Lower leg skin (tissue), 4 donors: ENCODE results near the gene MIPEP. TPM values are rescaled to one million over a fixed set of nuclear protein-coding genes. Genes with fewer than 3 reads are reported as not detected.

ENCODE experiments used
- DNase-seq, 2 donors: peaks; one replicate each; pipeline ENCODE4 v3.0.0-alpha.2; 2019; ENCODE audit warnings: low spot score in 2 of 2
- H3K4me3 ChIP-seq: fragments of 200-600 bp; sonication (generic); 2 replicates; pipeline ENCODE4 v1.5.1; 2017; ENCODE audit warnings: mild to moderate bottlenecking, low read depth; ENCODE audit not compliant: poor library complexity, severe bottlenecking
- CTCF ChIP-seq, 3 donors: fragments of 450-650 bp; IDR thresholded peaks; one replicate each; pipeline ENCODE4 v1.5.1; 2016; ENCODE audit warnings: antibody characterized with exemption in 3 of 3, mild to moderate bottlenecking in 3 of 3, moderate library complexity in 2 of 3
- POLR2A ChIP-seq, 2 donors: fragments of 450-650 bp; IDR thresholded peaks; one replicate each; pipeline ENCODE4 v1.6.1; 2016 to 2017; ENCODE audit warnings: antibody characterized with exemption in 2 of 2, mild to moderate bottlenecking in 1 of 2, moderate library complexity in 1 of 2
- whole genome bisulfite sequencing, 2 donors: methylation state at CpG; one replicate each; pipeline ENCODE4 v1.1.5; 2018; 5-methylcytosine and 5-hydroxymethylcytosine counted together
- intact Hi-C: fragments of 100-400 bp; cut with DNase I; formaldehyde crosslinking; loops from one replicate; pipeline ENCODE4 v1.15.0; 2023; ENCODE audit warnings: low total_unique reads
- total RNA-seq, 4 donors: library from RNA; depleted of rRNA; stranded (reverse); fragments of >200 nt; gene quantifications; one replicate each; pipeline ENCODE4 v1.1.0, GENCODE V29; 2016

Gene MIPEP
- total RNA-seq, 4 donors from 2014 or later = 22.8 to 50.4 (median 32.5) TPM

- intact Hi-C loops = no loop called here
- WGBS, 2 donors = 82 to 88% methylated on average over 12 to 20 of the region's 28 CpGs
- DNase-seq = no peak
- no peak overlapping the region for H3K4me3 ChIP-seq
- TF ChIP-seq CTCF (IDR thresholded peaks at IDR 0.05) (no peak), POLR2A (IDR thresholded peaks at IDR 0.05) (no peak)
Observed at GRCh38 chr13:23695196-23695595, 194.0 kb downstream of the MIPEP start.

- 61 to 65% methylated on average over 3 of the region's 3 CpGs for WGBS, 2 donors
Observed at GRCh38 chr13:23692816-23693215, 196.4 kb downstream of the MIPEP start.

GRCh38 chr13:23690668-23691067 lies 198.5 kb downstream of the MIPEP start:
- 77 to 86% methylated on average over 3 of the region's 3 CpGs for WGBS, 2 donors
- intact Hi-C loops = no loop called here

More at GRCh38 chr13:23692816-23693215, 196.4 kb downstream of the MIPEP start:
- no peak overlapping the region for H3K4me3 ChIP-seq
- no peak for DNase-seq
- intact Hi-C loops = no loop called here
- TF ChIP-seq POLR2A (IDR thresholded peaks at IDR 0.05) = no peak
- no peak for TF ChIP-seq CTCF (IDR thresholded peaks at IDR 0.05)

GRCh38 chr13:23688336-23688735 lies 200.9 kb downstream of the MIPEP start:
- WGBS, 2 donors = 74 to 81% methylated on average over 3 of the region's 3 CpGs
- no peak for DNase-seq
- intact Hi-C loops = no loop called here
- no peak for TF ChIP-seq CTCF (IDR thresholded peaks at IDR 0.05)
- TF ChIP-seq POLR2A (IDR thresholded peaks at IDR 0.05) = no peak
- H3K4me3 ChIP-seq = no peak overlapping the region

More at GRCh38 chr13:23690668-23691067, 198.5 kb downstream of the MIPEP start:
- no peak for DNase-seq
- TF ChIP-seq CTCF (IDR thresholded peaks at IDR 0.05) (no peak), POLR2A (IDR thresholded peaks at IDR 0.05) (no peak)
- H3K4me3 ChIP-seq = no peak overlapping the region

- DNase-seq = no peak
- intact Hi-C loops = no loop called here
- no peak overlapping the region for H3K4me3 ChIP-seq
- 89 to 95% methylated on average over 5 of the region's 5 CpGs for WGBS, 2 donors
- TF ChIP-seq CTCF (IDR thresholded peaks at IDR 0.05) = no peak
- TF ChIP-seq POLR2A (IDR thresholded peaks at IDR 0.05) = no peak
Observed at GRCh38 chr13:23687614-23688013, 201.6 kb downstream of the MIPEP start.

- intact Hi-C loops = no loop called here
- H3K4me3 ChIP-seq = no peak overlapping the region
- no peak for DNase-seq
- WGBS, 2 donors = 92 to 98% methylated on average over 3 of the region's 3 CpGs
- no peak for TF ChIP-seq CTCF (IDR thresholded peaks at IDR 0.05)
Observed at GRCh38 chr13:23686948-23687347, 202.3 kb downstream of the MIPEP start.
